ENCODE results near the gene ZNF81.
"Not testable (repeated sequence)": the region's sequence is repeated elsewhere in the genome, so short reads cannot be mapped to it uniquely, and the experiment has no call there.

Gene ZNF81

GRCh38 chrX:47836164-47837072, at the start of gene ZNF81:
Gene ZNF81, plus strand, starts transcription at chrX:47836902. Its CDS starts 9,366 bp downstream, at chrX:47846268.
- DNase-seq (ENCODE audit: low read depth in 2 of 2) = peak; percentile 83 to 86

GRCh38 chrX:47796433-47796906, 40.2 kb upstream of the ZNF81 start:
- no peak for DNase-seq (ENCODE audit: low read depth in 2 of 2)

DNA sequence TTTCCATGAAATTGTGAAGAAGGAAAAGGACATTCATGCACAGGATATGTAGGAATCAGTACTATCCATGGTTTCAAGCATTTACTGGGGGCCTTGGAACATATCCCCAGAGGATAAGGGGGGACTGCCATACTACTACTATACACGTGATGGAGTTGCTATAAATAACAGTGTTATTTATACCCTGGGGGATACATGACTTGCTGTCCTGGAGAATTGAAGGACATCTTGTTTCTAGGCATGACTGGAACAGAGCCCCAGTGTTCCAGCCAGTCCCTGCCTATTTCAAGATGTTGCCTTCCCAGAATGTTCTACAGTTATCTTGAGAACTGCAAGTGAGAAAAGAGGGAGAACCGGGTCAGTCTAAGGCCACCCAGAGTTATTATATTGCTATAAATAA, 39.6 kb upstream of the ZNF81 start:
- no peak for DNase-seq (ENCODE audit: low read depth in 2 of 2)

- no peak for DNase-seq (ENCODE audit: low read depth in 2 of 2)
Measured at GRCh38 chrX:47798861-47799260, 37.8 kb upstream of the ZNF81 start.

- DNase-seq (ENCODE audit: low read depth in 2 of 2) = no peak
Measured at GRCh38 chrX:47802589-47802988, 34.1 kb upstream of the ZNF81 start.

DNA sequence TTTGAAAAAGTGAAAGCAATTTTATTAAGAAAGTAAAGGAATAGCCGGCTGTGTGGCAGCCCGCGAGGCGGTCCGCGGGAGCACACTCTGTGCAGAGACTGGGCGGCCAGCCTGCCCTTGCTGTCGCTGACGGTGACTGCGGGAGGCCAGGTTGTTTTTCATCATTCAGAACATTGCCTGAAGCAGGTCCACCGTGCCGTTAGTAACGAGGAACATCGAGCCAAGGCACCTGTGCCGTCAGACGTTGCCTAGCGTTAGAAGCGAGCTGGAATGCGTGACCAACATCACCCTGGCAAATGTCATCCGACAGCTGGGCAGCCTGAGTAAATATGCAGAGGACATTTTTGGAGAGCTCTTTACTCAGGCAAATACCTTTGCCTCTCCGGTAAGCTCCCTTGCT, 33.6 kb upstream of the ZNF81 start:
- DNase-seq (ENCODE audit: low read depth in 2 of 2) = not testable (repeated sequence)

DNA sequence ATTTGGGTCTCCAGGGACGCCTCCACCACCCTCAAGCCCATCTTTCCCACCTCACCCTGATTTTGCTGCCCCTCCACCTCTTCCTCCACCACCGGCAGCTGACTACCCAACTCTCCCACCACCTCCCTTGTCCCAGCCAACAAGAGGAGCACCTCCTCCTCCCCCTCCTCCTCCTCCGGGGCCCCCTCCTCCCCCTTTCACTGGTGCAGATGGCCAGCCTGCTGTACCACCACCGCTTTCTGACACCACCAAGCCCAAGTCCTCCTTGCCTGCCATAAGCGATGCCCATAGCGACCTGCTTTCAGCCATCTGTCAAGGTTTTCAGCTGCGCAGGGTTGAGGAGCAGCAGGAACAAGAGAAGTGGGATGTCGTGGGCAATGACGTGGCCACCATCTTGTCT, 32.4 kb upstream of the ZNF81 start:
- DNase-seq (ENCODE audit: low read depth in 2 of 2) = no peak

GRCh38 chrX:47805844-47806243, 30.9 kb upstream of the ZNF81 start:
- not testable (repeated sequence) for DNase-seq (ENCODE audit: low read depth in 2 of 2)

GRCh38 chrX:47806415-47807271, 30.1 kb upstream of the ZNF81 start:
- not testable (repeated sequence) for DNase-seq (ENCODE audit: low read depth in 2 of 2)

- DNase-seq (ENCODE audit: low read depth in 2 of 2) = not testable (repeated sequence)
Measured at GRCh38 chrX:47807272-47807538, 29.5 kb upstream of the ZNF81 start.

GRCh38 chrX:47807548-47807947, 29.2 kb upstream of the ZNF81 start:
- DNase-seq (ENCODE audit: low read depth in 2 of 2) = no peak

- no peak for DNase-seq (ENCODE audit: low read depth in 2 of 2)
Measured at GRCh38 chrX:47808904-47809788, 27.6 kb upstream of the ZNF81 start.

DNA sequence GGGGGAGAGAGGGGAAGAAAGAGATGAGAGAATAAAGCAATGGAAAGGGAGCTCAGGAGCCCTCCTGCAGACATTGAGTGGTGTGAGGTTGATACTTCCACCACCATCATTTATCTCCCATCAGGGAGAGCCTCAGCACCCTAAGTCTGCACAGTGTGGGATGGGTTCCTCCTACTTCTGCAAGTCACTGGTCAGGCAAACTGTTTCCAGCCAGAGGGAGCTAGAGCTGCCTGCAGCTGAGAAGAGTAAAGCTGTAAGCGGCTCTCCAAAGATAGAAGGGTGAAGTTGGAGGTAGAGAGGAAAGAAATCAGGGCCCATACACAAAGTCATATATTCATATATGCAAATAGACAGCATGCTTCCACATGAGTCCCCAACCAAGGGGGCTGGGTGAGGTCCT, 21.9 kb upstream of the ZNF81 start:
- no peak for DNase-seq (ENCODE audit: low read depth in 2 of 2)

DNA sequence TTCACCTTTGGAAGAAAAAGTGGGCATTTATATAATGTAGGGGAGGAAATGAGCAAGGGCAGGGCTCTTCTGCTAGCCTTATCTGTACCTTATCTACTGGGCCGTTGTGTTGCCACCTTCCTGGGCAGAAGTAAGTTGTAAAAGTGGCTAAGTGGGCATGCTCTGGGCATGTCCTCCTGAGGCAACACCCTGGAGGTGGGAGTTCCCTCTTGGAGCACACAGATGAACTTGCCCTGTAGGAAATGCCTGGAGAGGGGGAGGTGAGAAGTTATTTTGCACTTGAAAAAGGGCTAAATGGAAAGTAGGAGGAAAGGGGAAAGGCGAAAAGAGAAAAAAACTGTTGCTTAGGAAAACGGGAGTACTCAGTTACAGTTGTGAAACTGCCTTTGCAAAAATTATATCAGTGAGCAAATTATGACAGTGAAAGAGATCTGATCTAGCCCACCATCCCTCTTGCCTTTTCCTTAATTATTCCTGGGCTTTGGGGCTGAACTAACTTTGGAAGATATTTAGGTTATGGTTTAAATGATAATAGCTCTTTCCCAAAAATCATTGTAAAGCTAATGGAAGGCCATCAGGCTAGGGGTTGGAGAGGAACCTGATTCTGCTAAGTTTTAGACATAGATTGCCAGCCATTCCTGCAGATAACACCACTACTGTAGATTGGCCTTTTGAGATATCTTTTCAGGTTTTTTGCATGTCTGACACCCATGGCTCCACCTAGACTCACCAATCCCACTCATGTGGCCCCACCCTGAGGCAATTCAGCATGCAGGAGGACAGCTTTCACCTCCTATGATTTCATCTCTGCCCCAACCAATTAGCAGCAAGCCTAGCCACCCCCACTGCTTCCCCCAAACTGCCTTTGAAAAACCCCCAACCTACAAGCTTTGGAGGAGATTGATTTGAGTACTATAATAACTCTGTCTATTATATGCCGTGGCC, 20.5 kb upstream of the ZNF81 start:
- DNase-seq (ENCODE audit: low read depth in 2 of 2) = no peak

DNA sequence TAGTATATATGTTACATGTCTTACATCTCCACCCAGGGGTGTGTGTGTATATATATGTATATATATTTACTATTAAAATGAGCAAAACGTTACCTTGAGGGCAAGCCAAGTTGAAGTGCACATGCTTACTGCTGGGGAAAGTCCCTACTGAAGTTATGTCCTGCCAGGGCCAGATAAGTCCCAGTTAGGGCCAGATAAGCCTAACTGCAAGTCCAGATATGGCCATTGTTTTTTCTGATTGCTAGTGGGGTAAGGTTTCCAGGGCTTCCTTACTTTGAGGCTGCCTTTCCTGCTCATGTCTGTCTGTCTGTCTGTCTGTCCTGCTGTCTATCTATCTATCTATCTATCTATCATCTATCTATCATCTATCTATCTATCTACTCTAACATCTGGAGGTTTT, 19.3 kb upstream of the ZNF81 start:
- DNase-seq (ENCODE audit: low read depth in 2 of 2) = no peak

DNA sequence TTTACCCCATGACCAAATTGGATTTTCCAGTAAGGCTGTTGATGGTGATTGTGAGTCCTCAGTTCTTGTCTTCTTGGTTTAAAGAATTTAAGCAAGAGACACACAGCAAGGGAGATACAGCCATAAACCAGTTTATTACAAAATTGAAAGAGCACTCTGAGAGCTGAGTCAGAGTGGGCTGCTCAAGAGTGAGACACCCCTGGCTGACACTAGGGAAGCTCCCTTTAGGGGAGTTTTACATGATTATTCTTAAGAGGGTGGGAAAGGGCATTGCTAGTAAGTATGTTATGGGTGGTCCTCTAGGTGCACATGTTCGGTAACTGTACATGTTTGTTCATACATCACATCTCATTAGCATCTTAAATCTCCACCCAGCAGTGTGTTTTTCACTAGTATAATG, 18.8 kb upstream of the ZNF81 start:
- DNase-seq (ENCODE audit: low read depth in 2 of 2) = no peak

- no peak for DNase-seq (ENCODE audit: low read depth in 2 of 2)
Measured at GRCh38 chrX:47828984-47829383, 7.7 kb upstream of the ZNF81 start.

GRCh38 chrX:47831788-47832187, 4.9 kb upstream of the ZNF81 start:
- DNase-seq (ENCODE audit: low read depth in 2 of 2) = peak in 1 of 2 donors; percentile 16

- DNase-seq (ENCODE audit: low read depth in 2 of 2) = no peak
Measured at GRCh38 chrX:47838361-47838760, 1.7 kb downstream of the ZNF81 start.

DNA sequence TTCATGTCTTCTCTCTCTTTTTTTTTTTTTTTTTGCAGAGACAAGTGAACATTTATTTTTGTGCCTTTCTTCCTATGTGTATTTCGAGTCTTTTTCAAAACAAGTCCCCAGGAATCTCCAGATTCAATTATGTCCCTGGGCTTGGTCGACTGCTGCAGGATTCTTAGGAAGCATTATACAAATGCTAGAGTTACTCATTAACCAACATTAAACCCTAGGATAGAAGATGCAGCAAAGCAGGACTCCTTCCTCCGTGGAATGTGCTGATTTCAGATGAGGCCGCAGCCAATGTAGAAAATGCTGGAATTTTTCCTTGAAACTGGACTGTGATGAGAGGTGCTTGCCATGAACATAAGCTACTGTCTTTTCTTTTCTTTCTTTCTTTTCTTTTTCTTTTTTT, 3.4 kb downstream of the ZNF81 start:
- DNase-seq (ENCODE audit: low read depth in 2 of 2) = no peak

DNA sequence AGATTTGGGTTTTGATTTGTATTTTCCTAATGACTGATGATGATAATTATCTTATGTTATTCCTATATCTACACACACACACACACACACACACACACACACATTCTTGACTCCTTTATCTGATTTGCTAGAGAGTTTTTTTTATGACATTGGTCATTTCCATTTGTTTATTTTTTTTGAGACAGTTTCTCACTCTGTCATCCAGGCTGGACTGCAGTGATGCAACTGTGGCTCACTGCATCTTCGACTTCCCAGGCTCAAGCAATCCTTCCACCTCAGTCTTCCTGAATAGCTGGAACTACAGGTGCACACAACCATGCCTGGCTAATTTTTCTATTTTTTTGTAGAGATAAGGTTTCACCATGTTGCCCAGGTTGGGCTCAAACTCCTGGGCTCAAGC, 6.7 kb downstream of the ZNF81 start:
- no peak for DNase-seq (ENCODE audit: low read depth in 2 of 2)

Data from activated CD8-positive, alpha-beta memory T cell treated with anti-CD3 and anti-CD28 coated beads for 4 hours (primary cell).